ENCODE results near the gene KLHL3.

- TF ChIP-seq POLR2A (IDR thresholded peaks at IDR 0.05) = no peak
- TF ChIP-seq CTCF (IDR thresholded peaks at IDR 0.05) = no peak
These were observed 36.3 kb downstream of the KLHL3 start for GRCh38 chr5:137699336-137700281.

Data from body of pancreas (tissue), 4 donors.